ENCODE results near the gene FRMD8.
A peak's percentile ranks its signal among the peaks of the same experiment; 100 is the strongest.

Gene FRMD8

GRCh38 chr11:65415499-65416340 lies 29.3 kb downstream of the FRMD8 start:
- peak; percentile 52 for DNase-seq

GRCh38 chr11:65416341-65416824 lies 29.9 kb downstream of the FRMD8 start:
- peak; percentile 97 for DNase-seq

DNA sequence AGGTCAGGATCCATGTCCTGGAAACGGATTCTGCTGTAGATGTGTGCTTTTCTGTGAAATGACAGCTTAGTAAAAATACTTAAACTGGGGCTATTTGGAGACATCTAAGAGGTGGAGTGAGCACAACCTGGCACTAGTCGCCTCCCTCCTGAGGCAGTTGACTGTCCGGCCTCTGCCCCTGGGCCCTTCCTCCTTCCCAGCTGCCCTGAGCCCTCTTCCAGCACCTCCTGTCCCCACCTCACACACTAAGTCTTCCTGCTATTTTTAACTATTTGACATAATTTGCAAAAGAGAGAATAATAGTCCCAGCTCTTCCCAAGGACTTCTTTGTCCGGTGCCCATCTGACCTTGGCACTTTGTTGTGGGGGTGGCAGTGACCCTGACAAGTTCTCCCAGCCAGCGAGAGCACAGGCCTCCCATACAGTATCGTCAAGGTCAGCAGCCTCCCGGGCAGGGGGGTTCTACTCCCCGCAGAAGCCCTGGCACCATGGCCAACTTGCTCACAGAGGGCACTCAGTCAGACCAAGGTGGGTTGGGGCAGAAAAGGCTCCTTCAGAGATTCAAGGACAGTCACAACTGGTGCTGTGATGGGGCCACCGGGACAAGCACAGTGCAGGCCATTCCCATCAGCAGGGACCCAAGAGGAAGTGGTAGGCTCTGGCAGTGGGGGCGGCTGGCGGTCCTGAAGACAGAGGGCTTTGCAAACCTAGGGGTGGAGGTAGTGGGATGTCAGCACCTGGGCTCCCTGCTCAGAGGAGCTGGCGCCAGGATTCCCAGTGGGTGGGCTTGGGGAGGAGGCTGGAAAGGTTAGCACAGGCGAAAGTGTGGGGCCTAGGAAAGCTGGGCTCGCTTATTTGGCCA lies 30.6 kb downstream of the FRMD8 start:
- DNase-seq: peak; percentile 72

GRCh38 chr11:65417702-65418430 lies 31.4 kb downstream of the FRMD8 start:
- DNase-seq: peak; percentile 78

DNA sequence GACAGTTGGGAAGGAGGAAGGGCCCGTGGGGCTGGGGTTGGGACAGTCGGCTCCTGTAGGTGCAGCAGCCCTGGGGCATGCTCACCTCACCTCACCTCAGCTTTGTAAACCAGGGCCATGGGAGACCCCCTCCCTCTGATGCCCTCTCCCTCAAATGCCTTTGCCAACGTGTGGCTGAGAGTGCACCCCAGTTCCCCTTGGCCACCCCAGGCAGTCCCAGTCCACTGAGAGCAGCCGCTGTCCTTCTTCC lies 31.9 kb downstream of the FRMD8 start:
- DNase-seq: no peak

GRCh38 chr11:65418681-65419459 lies 32.4 kb downstream of the FRMD8 start:
- peak; percentile 92 for DNase-seq

- peak; percentile 77 for DNase-seq
Measured at GRCh38 chr11:65419460-65419771, 33.0 kb downstream of the FRMD8 start.

- peak; percentile 83 for DNase-seq
Measured at GRCh38 chr11:65419772-65420481, 33.5 kb downstream of the FRMD8 start.

DNA sequence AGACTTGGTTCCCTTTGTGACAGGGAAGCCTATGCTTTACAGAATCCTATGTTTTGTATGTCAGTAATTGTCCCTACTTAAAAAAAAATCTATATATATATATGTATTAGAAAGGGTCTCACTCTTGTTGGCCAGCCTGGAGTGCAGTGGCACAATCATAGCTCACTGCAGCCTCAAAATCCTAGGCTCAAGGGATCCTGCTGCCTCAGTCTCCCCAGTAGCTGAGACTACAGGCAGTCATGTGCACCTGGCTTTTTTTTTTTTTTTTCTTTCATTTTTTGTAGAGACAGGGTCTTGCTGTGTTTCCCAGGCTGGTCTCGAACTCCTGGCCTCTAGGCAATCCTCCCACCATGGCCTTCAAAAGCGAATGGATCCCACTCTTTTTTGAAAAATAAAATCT lies 34.1 kb downstream of the FRMD8 start:
- peak; percentile 54 for DNase-seq

- DNase-seq: peak; percentile 88
Measured at GRCh38 chr11:65420979-65421793, 34.7 kb downstream of the FRMD8 start.

- peak; percentile 99 for DNase-seq
Measured at GRCh38 chr11:65421794-65422632, 35.6 kb downstream of the FRMD8 start.

- peak; percentile 99 for DNase-seq
Measured at GRCh38 chr11:65422633-65423515, 36.4 kb downstream of the FRMD8 start, which contains the start of gene NEAT1. Gene NEAT1 (plus strand): TSS chr11:65422798.

- peak; percentile 76 for DNase-seq
Measured at GRCh38 chr11:65423516-65424204, 37.2 kb downstream of the FRMD8 start.

DNA sequence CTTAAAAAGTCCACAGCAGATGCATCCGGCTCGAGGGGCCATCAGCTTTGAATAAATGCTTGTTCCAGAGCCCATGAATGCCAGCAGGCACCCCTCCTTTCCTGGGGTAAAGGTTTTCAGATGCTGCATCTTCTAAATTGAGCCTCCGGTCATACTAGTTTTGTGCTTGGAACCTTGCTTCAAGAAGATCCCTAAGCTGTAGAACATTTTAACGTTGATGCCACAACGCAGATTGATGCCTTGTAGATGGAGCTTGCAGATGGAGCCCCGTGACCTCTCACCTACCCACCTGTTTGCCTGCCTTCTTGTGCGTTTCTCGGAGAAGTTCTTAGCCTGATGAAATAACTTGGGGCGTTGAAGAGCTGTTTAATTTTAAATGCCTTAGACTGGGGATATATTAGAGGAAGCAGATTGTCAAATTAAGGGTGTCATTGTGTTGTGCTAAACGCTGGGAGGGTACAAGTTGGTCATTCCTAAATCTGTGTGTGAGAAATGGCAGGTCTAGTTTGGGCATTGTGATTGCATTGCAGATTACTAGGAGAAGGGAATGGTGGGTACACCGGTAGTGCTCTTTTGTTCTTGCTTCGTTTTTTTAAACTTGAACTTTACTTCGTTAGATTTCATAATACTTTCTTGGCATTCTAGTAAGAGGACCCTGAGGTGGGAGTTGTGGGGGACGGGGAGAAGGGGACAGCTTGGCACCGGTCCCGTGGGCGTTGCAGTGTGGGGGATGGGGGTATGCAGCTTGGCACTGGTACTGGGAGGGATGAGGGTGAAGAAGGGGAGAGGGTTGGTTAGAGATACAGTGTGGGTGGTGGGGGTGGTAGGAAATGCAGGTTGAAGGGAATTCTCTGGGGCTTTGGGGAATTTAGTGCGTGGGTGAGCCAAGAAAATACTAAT lies 38.0 kb downstream of the FRMD8 start:
- peak; percentile 88 for DNase-seq

GRCh38 chr11:65425105-65425970 lies 38.9 kb downstream of the FRMD8 start:
- DNase-seq: peak; percentile 86
